ENCODE data around the gene PBX3. TPM values are rescaled to one million over a fixed set of nuclear protein-coding genes. Genes with fewer than 3 reads are reported as not detected.

Gene PBX3
- total and polyA plus RNA-seq, 9 donors: 52.6 to 199 (median 119) TPM

GRCh38 chr9:125922854-125923253 is 175.7 kb downstream of the PBX3 start:
- Histone ChIP-seq H3K4me1 (ENCODE audit: insufficient read depth) (no peaks in the 10 kb centered on the region), H3K4me3 (no peak overlapping the region), H3K27me3 (no peaks in the 10 kb centered on the region), H3K9me3 (no peaks in the 10 kb centered on the region), H3K27ac (no peak overlapping the region), H3K36me3 (no peaks in the 10 kb centered on the region)
- intact Hi-C loops (cut with DNase I): no loop called here
- TF ChIP-seq EP300 (IDR thresholded peaks at IDR 0.05) (no peak), CTCF (IDR thresholded peaks at IDR 0.05) (no peak), POLR2A (IDR thresholded peaks at IDR 0.05) (no peak)
- 52 to 65% (median 63%) methylated on average over 1 of the region's 1 CpG for whole genome bisulfite sequencing, 3 donors
- no peak for DNase-seq

- no peak overlapping the region for H3K27ac ChIP-seq
- no peaks in the 10 kb centered on the region for H3K27me3 ChIP-seq
- TF ChIP-seq EP300 (IDR thresholded peaks at IDR 0.05): no peak
- no peak for TF ChIP-seq POLR2A (IDR thresholded peaks at IDR 0.05)
- TF ChIP-seq CTCF (IDR thresholded peaks at IDR 0.05): no peak
- H3K4me3 ChIP-seq: no peak overlapping the region
- no peaks in the 10 kb centered on the region for H3K36me3 ChIP-seq
- WGBS, 3 donors: 96 to 97% (median 96%) methylated on average over 4 of the region's 4 CpGs
- no peak for DNase-seq
- H3K4me1 ChIP-seq (ENCODE audit: insufficient read depth): no peaks in the 10 kb centered on the region
- H3K9me3 ChIP-seq: no peaks in the 10 kb centered on the region
- intact Hi-C loops (cut with DNase I): no loop called here
Measured at GRCh38 chr9:125924351-125924750, 177.2 kb downstream of the PBX3 start.

GRCh38 chr9:125926936-125927335 is 179.8 kb downstream of the PBX3 start:
- intact Hi-C loops (cut with DNase I): no loop called here
- H3K27me3 ChIP-seq: no peaks in the 10 kb centered on the region
- no peaks in the 10 kb centered on the region for H3K36me3 ChIP-seq
- TF ChIP-seq CTCF (IDR thresholded peaks at IDR 0.05) (no peak), POLR2A (IDR thresholded peaks at IDR 0.05) (no peak)
- H3K27ac ChIP-seq: no peak overlapping the region
- no peaks in the 10 kb centered on the region for H3K4me1 ChIP-seq (ENCODE audit: insufficient read depth)
- no peak overlapping the region for H3K4me3 ChIP-seq
- WGBS, 3 donors: 96 to 100% (median 98%) methylated on average over 1 of the region's 1 CpG
- DNase-seq: no peak
- H3K9me3 ChIP-seq: no peaks in the 10 kb centered on the region

- intact Hi-C loops (cut with DNase I): no loop called here
Measured at GRCh38 chr9:125929846-125930245, 182.7 kb downstream of the PBX3 start.

More at GRCh38 chr9:125929846-125930245, 182.7 kb downstream of the PBX3 start:
- no peak overlapping the region for H3K4me3 ChIP-seq
- no peak for TF ChIP-seq POLR2A (IDR thresholded peaks at IDR 0.05)
- no peak for TF ChIP-seq EP300 (IDR thresholded peaks at IDR 0.05)
- TF ChIP-seq CTCF (IDR thresholded peaks at IDR 0.05): no peak
- H3K27ac ChIP-seq: no peak overlapping the region
- no peaks in the 10 kb centered on the region for H3K9me3 ChIP-seq
- no peak for DNase-seq
- no peaks in the 10 kb centered on the region for H3K27me3 ChIP-seq
- H3K36me3 ChIP-seq: no peaks in the 10 kb centered on the region
- no peaks in the 10 kb centered on the region for H3K4me1 ChIP-seq (ENCODE audit: insufficient read depth)
- WGBS, 3 donors: 89 to 93% (median 89%) methylated on average over 2 of the region's 2 CpGs

All from ovary (tissue), 9 donors.